ENCODE results near the gene DNAJB11. TPM values are rescaled to one million over a fixed set of nuclear protein-coding genes. Genes with fewer than 3 reads are reported as not detected.

The DNAJB11 gene
- total RNA-seq, 1 donor from 2014 or later, result 84.3 TPM

DNA sequence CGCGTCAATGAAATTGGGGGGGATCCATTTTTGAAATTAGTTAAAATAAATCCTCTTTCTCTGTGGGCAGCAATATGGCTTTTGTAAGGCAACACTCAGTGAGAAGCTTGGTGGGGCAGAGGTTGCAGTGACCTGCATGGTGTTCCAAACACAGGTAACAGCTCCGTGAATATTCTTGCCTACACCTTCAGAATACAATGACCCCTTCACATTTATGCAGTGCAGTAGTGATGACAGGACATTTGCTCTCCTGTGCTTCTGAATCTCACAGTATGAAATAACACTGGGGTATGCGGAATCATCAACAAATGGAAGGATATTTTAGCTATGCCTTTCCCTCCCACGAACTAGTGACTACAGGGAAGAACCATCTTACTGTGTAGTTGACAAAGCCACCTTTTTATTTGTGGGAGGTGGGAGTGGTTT lies 49.3 kb downstream of the DNAJB11 start:
- Mint-ChIP-seq H3K9me3 (ENCODE audit: unreplicated experiment) (no peaks in the 10 kb centered on the region), H3K27ac (ENCODE audit: unreplicated experiment) (no peak overlapping the region), H3K4me1 (ENCODE audit: low read depth, unreplicated experiment) (peaks cover 4% of the 10 kb centered on the region), H3K36me3 (ENCODE audit: low read depth, unreplicated experiment) (no peaks in the 10 kb centered on the region), H3K27me3 (ENCODE audit: low read depth, unreplicated experiment) (peaks cover 23% of the 10 kb centered on the region), H3K4me3 (ENCODE audit: unreplicated experiment) (no peak overlapping the region)
- H3K4me1 ChIP-seq (ENCODE audit: insufficient read depth, low read length), result peaks cover 5% of the 10 kb centered on the region
- FAIRE-seq (no peak), DNase-seq (ENCODE audit: low read depth) (no peak)
- TF ChIP-seq EZH2 (IDR thresholded peaks at IDR 0.05; ENCODE audit: insufficient read depth, low read length) (no peak), CTCF (IDR thresholded peaks at IDR 0.05; ENCODE audit: insufficient read depth, low read depth, low read length) (no peak)
- peaks cover 11% of the 10 kb centered on the region for H3K27me3 ChIP-seq (ENCODE audit: insufficient read depth, low read length)
- H3K36me3 ChIP-seq (ENCODE audit: insufficient read depth, low read length), result no peaks in the 10 kb centered on the region
- no peak overlapping the region for H3K9ac ChIP-seq (ENCODE audit: low read length)
- H3K9me3 ChIP-seq (ENCODE audit: insufficient read depth, low read depth, low read length), result no peaks in the 10 kb centered on the region
- no peaks in the 10 kb centered on the region for H4K20me1 ChIP-seq (ENCODE audit: insufficient read depth, low read length)
- H2AFZ ChIP-seq (ENCODE audit: low read depth, low read length), result no peak overlapping the region
- H3K4me2 ChIP-seq (ENCODE audit: low read length), result no peak overlapping the region
- no peak overlapping the region for H3K27ac ChIP-seq (ENCODE audit: low read depth, low read length)
- no peaks in the 10 kb centered on the region for H3K79me2 ChIP-seq (ENCODE audit: insufficient read depth, low read length)
- H3K4me3 ChIP-seq (ENCODE audit: insufficient read depth, low read depth, low read length), result no peak overlapping the region

DNA sequence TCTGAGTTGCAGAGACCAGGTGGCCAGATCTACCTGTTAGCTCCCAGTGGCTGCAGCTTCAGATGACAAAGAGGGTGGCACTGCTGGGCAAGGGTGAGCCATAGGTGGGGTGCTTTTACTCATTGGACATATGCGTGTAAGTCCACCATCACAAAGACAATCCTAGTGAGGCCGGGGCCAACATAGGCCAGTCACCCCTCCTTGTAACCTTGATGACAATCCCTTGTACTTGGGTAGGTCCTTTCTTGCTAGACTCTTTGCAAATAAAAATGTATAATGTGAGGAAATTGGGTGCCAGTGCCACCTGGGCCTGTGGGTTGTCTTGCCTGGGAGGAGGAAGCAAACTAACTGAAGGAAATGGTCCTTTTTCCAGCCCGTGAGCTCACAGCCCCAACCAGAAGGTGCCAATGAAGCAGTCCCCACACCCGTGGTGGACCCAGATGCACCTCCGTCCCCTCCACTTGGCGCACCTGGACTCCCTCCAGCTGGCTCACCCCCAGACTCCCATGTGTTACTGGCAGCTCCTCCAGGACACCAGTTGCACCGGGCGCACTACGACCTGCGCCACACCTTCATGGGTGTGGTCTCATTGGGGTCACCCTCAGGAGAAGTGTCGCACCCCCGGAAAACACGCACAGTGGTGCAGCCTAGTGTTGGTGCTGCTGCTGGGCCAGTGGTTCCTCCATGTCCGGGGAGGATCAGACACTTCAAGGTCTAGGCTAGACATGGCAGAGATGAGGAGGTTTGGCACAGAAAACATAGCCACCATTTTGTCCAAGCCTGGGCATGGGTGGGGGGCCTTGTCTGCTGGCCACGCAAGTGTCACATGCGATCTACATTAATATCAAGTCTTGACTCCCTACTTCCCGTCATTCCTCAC lies 49.9 kb downstream of the DNAJB11 start:
- Histone ChIP-seq H3K4me3 (ENCODE audit: insufficient read depth, low read depth, low read length) (no peak overlapping the region), H2AFZ (ENCODE audit: low read depth, low read length) (no peak overlapping the region), H4K20me1 (ENCODE audit: insufficient read depth, low read length) (no peaks in the 10 kb centered on the region), H3K9me3 (ENCODE audit: insufficient read depth, low read depth, low read length) (no peaks in the 10 kb centered on the region), H3K4me1 (ENCODE audit: insufficient read depth, low read length) (peaks cover 5% of the 10 kb centered on the region), H3K4me2 (ENCODE audit: low read length) (no peak overlapping the region), H3K36me3 (ENCODE audit: insufficient read depth, low read length) (no peaks in the 10 kb centered on the region), H3K27ac (ENCODE audit: low read depth, low read length) (no peak overlapping the region), H3K9ac (ENCODE audit: low read length) (no peak overlapping the region), H3K79me2 (ENCODE audit: insufficient read depth, low read length) (no peaks in the 10 kb centered on the region), H3K27me3 (ENCODE audit: insufficient read depth, low read length) (peaks cover 11% of the 10 kb centered on the region)
- no peak for DNase-seq (ENCODE audit: low read depth)
- Mint-ChIP-seq H3K27ac (ENCODE audit: unreplicated experiment) (no peak overlapping the region), H3K4me3 (ENCODE audit: unreplicated experiment) (no peak overlapping the region), H3K27me3 (ENCODE audit: low read depth, unreplicated experiment) (peaks cover 21% of the 10 kb centered on the region), H3K9me3 (ENCODE audit: unreplicated experiment) (no peaks in the 10 kb centered on the region), H3K4me1 (ENCODE audit: low read depth, unreplicated experiment) (peaks cover 4% of the 10 kb centered on the region), H3K36me3 (ENCODE audit: low read depth, unreplicated experiment) (no peaks in the 10 kb centered on the region)
- no peak for FAIRE-seq
- TF ChIP-seq EZH2 (IDR thresholded peaks at IDR 0.05; ENCODE audit: insufficient read depth, low read length) (no peak), CTCF (IDR thresholded peaks at IDR 0.05; ENCODE audit: insufficient read depth, low read depth, low read length) (no peak)

Measured in astrocyte (in vitro differentiated cells and primary cell).